ENCODE measurements around the gene KRT2. TPM values are rescaled to one million over a fixed set of nuclear protein-coding genes. Genes with fewer than 3 reads are reported as not detected.

KRT2 gene
- total and polyA plus RNA-seq, 2 of the 8 experiments (the other 6 are each of a cell fraction or from before 2014, with no cell fraction given) = not detected

DNA sequence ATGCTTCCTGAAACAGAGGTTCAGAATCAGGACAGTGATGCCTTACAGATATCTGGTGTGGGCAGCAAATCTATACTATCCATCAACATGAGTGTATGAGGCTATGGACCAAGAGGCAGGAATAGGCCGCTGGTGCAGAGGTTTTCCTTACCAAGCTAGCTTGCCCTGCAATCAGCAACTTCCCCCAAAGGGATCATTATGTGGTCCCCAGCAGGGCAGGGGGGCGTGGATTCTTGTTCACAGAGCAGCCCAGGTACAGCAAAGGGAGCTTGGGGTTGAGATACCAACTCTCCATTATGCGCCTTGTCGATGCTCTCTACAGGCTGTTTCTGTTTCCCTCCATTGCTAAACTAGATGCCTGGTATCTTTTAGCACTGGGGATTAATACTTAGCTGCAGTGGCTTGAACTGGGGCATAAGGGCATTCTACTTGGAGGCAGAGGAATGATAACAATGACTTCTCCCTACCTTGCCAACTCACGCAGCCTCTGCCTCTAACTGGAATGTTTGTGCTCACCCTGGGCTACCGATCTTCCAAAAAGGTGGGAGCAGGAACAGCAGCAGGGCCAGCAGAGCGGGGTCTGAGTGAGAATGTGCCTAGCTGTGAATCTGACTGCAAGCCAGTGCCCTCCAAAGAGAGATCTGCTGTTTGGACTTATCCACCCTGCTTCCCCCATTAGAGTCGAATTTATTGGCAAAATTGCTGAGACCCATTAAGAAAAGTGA is 38.5 kb upstream of the KRT2 start:
- FAIRE-seq = no peak
- DNase-seq (ENCODE audit: low read depth in 1 of 2, low spot score in 2 of 2) = no peak
- no peak for TF ChIP-seq TEAD4 (IDR thresholded peaks at IDR 0.05; ENCODE audit: low read depth, low read length)
- TF ChIP-seq CBX5 (IDR thresholded peaks at IDR 0.05; ENCODE audit: low read depth, low read length) = no peak
- no peak for TF ChIP-seq CTBP2 (IDR thresholded peaks at IDR 0.05; ENCODE audit: borderline replicate concordance, insufficient read depth, insufficient read length, low read length)
- no peak for TF ChIP-seq SP4 (IDR thresholded peaks at IDR 0.05; ENCODE audit: low read length)
- no peak for TF ChIP-seq TAF1 (IDR thresholded peaks at IDR 0.05; ENCODE audit: low read depth, low read length)
- no peak for TF ChIP-seq CHD2 (IDR thresholded peaks at IDR 0.05; ENCODE audit: low read length)
- TF ChIP-seq RXRA (IDR thresholded peaks at IDR 0.05; ENCODE audit: insufficient read depth, low read depth, low read length) = no peak
- TF ChIP-seq, protein P1, sequence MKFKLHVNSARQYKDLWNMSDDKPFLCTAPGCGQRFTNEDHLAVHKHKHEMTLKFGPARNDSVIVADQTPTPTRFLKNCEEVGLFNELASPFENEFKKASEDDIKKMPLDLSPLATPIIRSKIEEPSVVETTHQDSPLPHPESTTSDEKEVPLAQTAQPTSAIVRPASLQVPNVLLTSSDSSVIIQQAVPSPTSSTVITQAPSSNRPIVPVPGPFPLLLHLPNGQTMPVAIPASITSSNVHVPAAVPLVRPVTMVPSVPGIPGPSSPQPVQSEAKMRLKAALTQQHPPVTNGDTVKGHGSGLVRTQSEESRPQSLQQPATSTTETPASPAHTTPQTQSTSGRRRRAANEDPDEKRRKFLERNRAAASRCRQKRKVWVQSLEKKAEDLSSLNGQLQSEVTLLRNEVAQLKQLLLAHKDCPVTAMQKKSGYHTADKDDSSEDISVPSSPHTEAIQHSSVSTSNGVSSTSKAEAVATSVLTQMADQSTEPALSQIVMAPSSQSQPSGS (IDR thresholded peaks at IDR 0.05; ENCODE audit: low read length) = no peak
- no peak for TF ChIP-seq SIX5 (IDR thresholded peaks at IDR 0.05; ENCODE audit: low read depth, low read length)
- no peak for TF ChIP-seq JUN (IDR thresholded peaks at IDR 0.05; ENCODE audit: low read depth, low read length)
- no peak for TF ChIP-seq SP2 (IDR thresholded peaks at IDR 0.05; ENCODE audit: low read length)

More for the DNA sequence above, 38.5 kb upstream of the KRT2 start:
- Histone ChIP-seq H3K27me3 (replicated peaks in 1 of 4; ENCODE audit: control insufficient read depth in 3 of 4, extremely low read depth in 1 of 4, insufficient read depth in 3 of 4, low read length in 3 of 4) (peaks cover 0 to 30% (median 16%) of the 10 kb centered on the region in 4 experiments; a peak in 6 of 7 replicates), H3K79me2 (ENCODE audit: control insufficient read depth in 1 of 2, insufficient read depth in 2 of 2, low read length in 2 of 2) (no peaks in the 10 kb centered on the region), H4K91ac (replicated peaks; ENCODE audit: insufficient read length, low read length) (peak overlapping the region; percentile 49), H2BK12ac (ENCODE audit: low read depth, low read length) (0 out of 2 replicates have a peak overlapping the region, but pooled peaks have one; percentile 64), H4K5ac (ENCODE audit: insufficient read length, low read depth, low read length) (no peak overlapping the region), H2BK20ac (ENCODE audit: low read length) (no peak overlapping the region), H2BK5ac (ENCODE audit: low read depth, low read length) (0 out of 2 replicates have a peak overlapping the region, but pooled peaks have one; percentile 45), H3K23ac (ENCODE audit: insufficient read length) (no peak overlapping the region), H3K36me3 (ENCODE audit: control insufficient read depth in 2 of 4, insufficient read depth in 4 of 4, low read length in 3 of 4) (no peaks in the 10 kb centered on the region), H3K4me3 (ENCODE audit: extremely low read depth in 1 of 4, insufficient read depth in 2 of 4, low read depth in 3 of 4, low read length in 4 of 4) (peak overlapping the region; percentile 31 to 58 (median 36); a peak in 7 of 8 replicates), H3K4me1 (replicated peaks in 1 of 4; ENCODE audit: control insufficient read depth in 3 of 4, insufficient read depth in 4 of 4, low read length in 3 of 4) (peaks cover 0 to 9% (median 3%) of the 10 kb centered on the region in 4 experiments; a peak in 2 of 7 replicates), H3K4ac (replicated peaks; ENCODE audit: insufficient read length, low read depth, low read length) (no peak overlapping the region), H2BK15ac (ENCODE audit: low read length) (no peak overlapping the region), H3K18ac (ENCODE audit: extremely low read depth, low read length) (0 out of 2 replicates have a peak overlapping the region, but pooled peaks have one; percentile 1), H4K20me1 (replicated peaks in 1 of 2; ENCODE audit: control insufficient read depth in 1 of 2, insufficient read depth in 2 of 2, low read length in 2 of 2) (peaks cover 0 to 2% of the 10 kb centered on the region in 2 experiments), H3K27ac (ENCODE audit: low read depth, low read length) (no peak overlapping the region), H2AFZ (ENCODE audit: low read length) (peak overlapping the region; percentile 95), H3K14ac (ENCODE audit: insufficient read length) (no peak overlapping the region), H2BK120ac (replicated peaks; ENCODE audit: low read depth, low read length) (no peak overlapping the region), H3K56ac (replicated peaks; ENCODE audit: insufficient read length, low read depth, low read length) (no peak overlapping the region), H4K8ac (ENCODE audit: extremely low read depth, insufficient read depth, low read length) (peak overlapping the region; percentile 39; the same call in 1 of the 2 replicates), H3K23me2 (ENCODE audit: low read depth, low read length) (peaks cover 6% of the 10 kb centered on the region; the same call in 1 of the 2 replicates), H3K9me3 (ENCODE audit: insufficient read depth in 2 of 2, low read depth in 1 of 2, low read length in 1 of 2) (no peaks in the 10 kb centered on the region), H3K9ac (replicated peaks in 1 of 4; ENCODE audit: extremely low read depth in 1 of 4, low read depth in 3 of 4, low read length in 3 of 4) (peak overlapping the region in 1 of 4 experiments; percentile 29; a peak in 2 of 7 replicates), H2AK5ac (ENCODE audit: low read depth, low read length) (no peak overlapping the region), H3K4me2 (ENCODE audit: insufficient read depth in 1 of 2, low read depth in 2 of 2, low read length in 2 of 2) (peak overlapping the region; percentile 75 to 79), H3K79me1 (ENCODE audit: low read depth, low read length) (no peaks in the 10 kb centered on the region; the same call in 1 of the 2 replicates)
- 54% methylated on average over 8 of the region's 8 CpGs; no CpG with 5 or more reads in 1 of the 2 experiments for WGBS, 2 experiments (ENCODE audit: extremely low coverage in 1 of 2, insufficient coverage in 1 of 2, insufficient read length in 1 of 2, insufficient replicate concordance in 2 of 2, low coverage in 1 of 2, low lambda C conversion rate in 2 of 2, missing lambda C conversion rate in 1 of 2)
- ChIA-PET CTCF (ENCODE audit: partially characterized antibody) (interaction anchor here (0.7 to 3.8 kb wide), 22 partner anchors 10 to 295 kb away, joined by 3 to 39 read pairs (median 4); partner anchors contain the start of gene KRT1), POLR2A (ENCODE audit: partially characterized antibody) (interaction anchor here (0.6 to 0.9 kb wide), 2 partner anchors 10 to 316 kb away, joined by 3 read pairs; partner anchors contain the start of gene EIF4B)
